ENCODE data around the gene ADARB1. TPM values are rescaled to one million over a fixed set of nuclear protein-coding genes. Genes with fewer than 3 reads are reported as not detected.

ADARB1 gene
- total and polyA plus RNA-seq, 8 donors: 23.8 to 53.4 (median 30.2) TPM

GRCh38 chr21:45120975-45121374, 46.6 kb downstream of the ADARB1 start:
- intact Hi-C loops (cut with DNase I): loop anchor here in 1 of 2 donors (10.0 kb wide), 1 partner anchor 166 kb away; no protein-coding TSS in a partner anchor

DNA sequence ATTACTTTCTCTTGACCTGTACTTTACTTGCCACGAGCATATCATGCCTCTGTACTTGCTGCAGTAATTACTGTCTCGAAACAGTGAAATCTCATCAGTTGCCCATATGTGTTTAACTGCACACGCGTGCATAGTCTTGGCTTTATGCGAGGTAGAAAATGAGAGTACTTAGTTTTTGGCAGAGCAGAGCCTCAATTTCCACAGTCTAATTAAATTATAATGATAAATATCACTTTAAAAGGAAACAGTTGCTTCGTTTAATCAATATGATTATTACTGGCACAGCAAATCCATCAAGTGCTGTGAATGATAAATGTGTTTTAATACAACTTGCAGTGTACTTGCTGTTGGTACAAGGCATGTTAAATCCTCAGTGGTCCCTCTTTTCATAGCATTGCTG, 47.6 kb downstream of the ADARB1 start:
- Histone ChIP-seq H3K9me3 (no peaks in the 10 kb centered on the region), H3K4me3 (no peak overlapping the region), H3K27me3 (no peaks in the 10 kb centered on the region), H3K36me3 (no peaks in the 10 kb centered on the region), H3K4me1 (no peaks in the 10 kb centered on the region), H3K27ac (no peak overlapping the region)
- TF ChIP-seq CTCF (IDR thresholded peaks at IDR 0.05): no peak
- no peak for DNase-seq
- no peak for ATAC-seq
- intact Hi-C loops (cut with DNase I): loop anchor here in 1 of 2 donors (10.0 kb wide), 1 partner anchor 167 kb away; no protein-coding TSS in a partner anchor

More at GRCh38 chr21:45120975-45121374, 46.6 kb downstream of the ADARB1 start:
- no peaks in the 10 kb centered on the region for H3K27me3 ChIP-seq
- ATAC-seq: no peak
- no peak overlapping the region for H3K4me3 ChIP-seq
- no peak overlapping the region for H3K27ac ChIP-seq
- H3K4me1 ChIP-seq: no peaks in the 10 kb centered on the region
- no peak for DNase-seq
- H3K9me3 ChIP-seq: no peaks in the 10 kb centered on the region
- TF ChIP-seq CTCF (IDR thresholded peaks at IDR 0.05): no peak
- no peaks in the 10 kb centered on the region for H3K36me3 ChIP-seq

- DNase-seq (no peak), ATAC-seq (no peak)
- intact Hi-C loops (cut with DNase I): loop anchor here in 1 of 2 donors (10.0 kb wide), 1 partner anchor 168 kb away; no protein-coding TSS in a partner anchor
- Histone ChIP-seq H3K27ac (no peak overlapping the region), H3K9me3 (no peaks in the 10 kb centered on the region), H3K4me1 (no peaks in the 10 kb centered on the region), H3K36me3 (no peaks in the 10 kb centered on the region), H3K4me3 (no peak overlapping the region), H3K27me3 (no peaks in the 10 kb centered on the region)
- no peak for TF ChIP-seq CTCF (IDR thresholded peaks at IDR 0.05)
Measured at GRCh38 chr21:45122432-45123132, 48.2 kb downstream of the ADARB1 start.

GRCh38 chr21:45123440-45123839, 49.1 kb downstream of the ADARB1 start:
- DNase-seq (no peak), ATAC-seq (no peak)
- Histone ChIP-seq H3K36me3 (no peaks in the 10 kb centered on the region), H3K27me3 (no peaks in the 10 kb centered on the region), H3K4me1 (peaks cover 0 to 5% of the 10 kb centered on the region in 2 donors), H3K9me3 (no peaks in the 10 kb centered on the region), H3K4me3 (no peak overlapping the region), H3K27ac (no peak overlapping the region)
- TF ChIP-seq CTCF (IDR thresholded peaks at IDR 0.05): no peak
- intact Hi-C loops (cut with DNase I): loop anchor here in 1 of 2 donors (10.0 kb wide), 1 partner anchor 169 kb away; no protein-coding TSS in a partner anchor

GRCh38 chr21:45124596-45124995, 50.2 kb downstream of the ADARB1 start:
- Histone ChIP-seq H3K9me3 (no peaks in the 10 kb centered on the region), H3K27ac (no peak overlapping the region), H3K36me3 (no peaks in the 10 kb centered on the region), H3K27me3 (no peaks in the 10 kb centered on the region), H3K4me3 (no peak overlapping the region), H3K4me1 (peaks cover 9 to 17% of the 10 kb centered on the region in 2 donors)
- DNase-seq: no peak
- no peak for ATAC-seq
- TF ChIP-seq CTCF (IDR thresholded peaks at IDR 0.05): no peak
- intact Hi-C loops (cut with DNase I): loop anchor here in 1 of 2 donors (10.0 kb wide), 1 partner anchor 170 kb away; no protein-coding TSS in a partner anchor

All from left lung (tissue), 10 donors.